GDM1 (cell line): ENCODE results near the gene PDLIM5.
"Not testable (repeated sequence)": the region's sequence is repeated elsewhere in the genome, so short reads cannot be mapped to it uniquely, and the experiment has no call there.

Experiments used
- DNase-seq: peaks from one replicate; lab custom pipeline; 2025; lab: John Stamatoyannopoulos, UW

The PDLIM5 gene

GRCh38 chr4:94451695-94452475 is at the start of gene PDLIM5:
Gene PDLIM5 (plus strand): TSS chr4:94451942. CDS start chr4:94455289, 3,347 bp downstream.
- peak; percentile 85 for DNase-seq

- not testable (repeated sequence) for DNase-seq
These were observed 49.3 kb upstream of the PDLIM5 start for GRCh38 chr4:94402439-94402838.

- DNase-seq = no peak
These were observed 48.0 kb upstream of the PDLIM5 start for GRCh38 chr4:94403751-94404150.

- DNase-seq = peak; percentile 63
These were observed 44.9 kb upstream of the PDLIM5 start for GRCh38 chr4:94406668-94407437.

- DNase-seq = no peak
These were observed 43.9 kb upstream of the PDLIM5 start for GRCh38 chr4:94407846-94408245.

GRCh38 chr4:94408549-94409374 is 43.0 kb upstream of the PDLIM5 start:
- no peak for DNase-seq

GRCh38 chr4:94409375-94409679 is 42.4 kb upstream of the PDLIM5 start:
- no peak for DNase-seq

- DNase-seq = no peak
These were observed 41.8 kb upstream of the PDLIM5 start for GRCh38 chr4:94409962-94410361.

GRCh38 chr4:94410678-94411206 is 41.0 kb upstream of the PDLIM5 start:
- no peak for DNase-seq

- DNase-seq = no peak
These were observed 40.4 kb upstream of the PDLIM5 start for GRCh38 chr4:94411296-94411695.

- no peak for DNase-seq
These were observed 39.6 kb upstream of the PDLIM5 start for GRCh38 chr4:94412019-94412657.

- DNase-seq = no peak
These were observed 39.1 kb upstream of the PDLIM5 start for GRCh38 chr4:94412658-94413038.

- no peak for DNase-seq
These were observed 38.5 kb upstream of the PDLIM5 start for GRCh38 chr4:94413085-94413840.

GRCh38 chr4:94414907-94415306 is 36.8 kb upstream of the PDLIM5 start:
- DNase-seq = no peak

GRCh38 chr4:94415448-94415847 is 36.3 kb upstream of the PDLIM5 start:
- DNase-seq = no peak

- no peak for DNase-seq
These were observed 35.4 kb upstream of the PDLIM5 start for GRCh38 chr4:94416335-94416734.

GRCh38 chr4:94416981-94417380 is 34.8 kb upstream of the PDLIM5 start:
- no peak for DNase-seq

GRCh38 chr4:94419549-94419948 is 32.2 kb upstream of the PDLIM5 start:
- no peak for DNase-seq

GRCh38 chr4:94419956-94420355 is 31.8 kb upstream of the PDLIM5 start:
- DNase-seq = no peak

- DNase-seq = no peak
These were observed 31.4 kb upstream of the PDLIM5 start for GRCh38 chr4:94420356-94420755.

GRCh38 chr4:94426783-94427182 is 25.0 kb upstream of the PDLIM5 start:
- no peak for DNase-seq
